Stimulated activated CD8-positive, alpha-beta memory T cell treated with anti-CD3 and anti-CD28 coated beads, Interleukin-12 subunit alpha, Interleukin-12 subunit beta, amount 100 ng/mL, for 24 hours (primary cell): ENCODE results near the gene PMPCA.
A peak's percentile ranks its signal among the peaks of the same experiment; 100 is the strongest.

Source experiments
- DNase-seq: peaks from one replicate; pipeline ENCODE4 v3.0.0-alpha.2; 2020; ENCODE audit errors: extremely low read depth

The PMPCA gene

GRCh38 chr9:136436055-136436634, 25.7 kb downstream of the PMPCA start:
- DNase-seq: no peak

GRCh38 chr9:136437430-136437829, 27.0 kb downstream of the PMPCA start:
- no peak for DNase-seq

GRCh38 chr9:136437839-136438547, 27.5 kb downstream of the PMPCA start:
- no peak for DNase-seq

- DNase-seq: peak; percentile 33
Observed at GRCh38 chr9:136438548-136439480, 28.4 kb downstream of the PMPCA start.

GRCh38 chr9:136439481-136440408, 29.3 kb downstream of the PMPCA start, which contains the start of gene INPP5E:
INPP5E (minus strand) TSS chr9:136439845; CDS start chr9:136439419, 426 bp downstream.
- peak; percentile 45 for DNase-seq

- DNase-seq: no peak
Observed at GRCh38 chr9:136441191-136441680, 30.8 kb downstream of the PMPCA start.

GRCh38 chr9:136441681-136442245, 31.3 kb downstream of the PMPCA start:
- no peak for DNase-seq

GRCh38 chr9:136442265-136442664, 31.8 kb downstream of the PMPCA start:
- no peak for DNase-seq

GRCh38 chr9:136443087-136443486, 32.6 kb downstream of the PMPCA start:
- no peak for DNase-seq

- DNase-seq: no peak
Observed at GRCh38 chr9:136443687-136444086, 33.2 kb downstream of the PMPCA start.

- DNase-seq: no peak
Observed at GRCh38 chr9:136444102-136444501, 33.6 kb downstream of the PMPCA start.

- DNase-seq: no peak
Observed at GRCh38 chr9:136445799-136446198, 35.3 kb downstream of the PMPCA start.

GRCh38 chr9:136447173-136447778, 36.8 kb downstream of the PMPCA start:
- DNase-seq: no peak

- DNase-seq: no peak
Observed at GRCh38 chr9:136448655-136449054, 38.2 kb downstream of the PMPCA start.

- DNase-seq: no peak
Observed at GRCh38 chr9:136451221-136451877, 40.9 kb downstream of the PMPCA start.

- DNase-seq: no peak
Observed at GRCh38 chr9:136453326-136453725, 42.9 kb downstream of the PMPCA start.

GRCh38 chr9:136454026-136454796, 43.8 kb downstream of the PMPCA start:
- DNase-seq: no peak

GRCh38 chr9:136455043-136456002, 44.9 kb downstream of the PMPCA start:
- DNase-seq: no peak
